ENCODE measurements around the gene CBL.
"Not testable (repeated sequence)": the region's sequence is repeated elsewhere in the genome, so short reads cannot be mapped to it uniquely, and the experiment has no call there.

CBL gene

GRCh38 chr11:119205574-119206510 lies at the start of gene CBL:
TSS of gene CBL (plus strand) at chr11:119206339. CDS start at chr11:119206418, 79 bp downstream.
- DNase-seq (ENCODE audit: low spot score): peak; percentile 97

- DNase-seq (ENCODE audit: low spot score): no peak
Observed at GRCh38 chr11:119156496-119156895, 49.6 kb upstream of the CBL start.

GRCh38 chr11:119157063-119157462 lies 49.1 kb upstream of the CBL start:
- DNase-seq (ENCODE audit: low spot score): no peak

- DNase-seq (ENCODE audit: low spot score): no peak
Observed at GRCh38 chr11:119158467-119158866, 47.7 kb upstream of the CBL start.

- no peak for DNase-seq (ENCODE audit: low spot score)
Observed at GRCh38 chr11:119160151-119160550, 46.0 kb upstream of the CBL start.

GRCh38 chr11:119161871-119162270 lies 44.3 kb upstream of the CBL start:
- DNase-seq (ENCODE audit: low spot score): no peak

- no peak for DNase-seq (ENCODE audit: low spot score)
Observed at GRCh38 chr11:119166368-119167076, 39.6 kb upstream of the CBL start.

- not testable (repeated sequence) for DNase-seq (ENCODE audit: low spot score)
Observed at GRCh38 chr11:119167077-119167458, 39.1 kb upstream of the CBL start.

GRCh38 chr11:119167933-119168332 lies 38.2 kb upstream of the CBL start:
- DNase-seq (ENCODE audit: low spot score): no peak

GRCh38 chr11:119168471-119169281 lies 37.5 kb upstream of the CBL start, which contains the start of gene NLRX1:
TSS of gene NLRX1 (plus strand) at chr11:119168725. CDS start at chr11:119171404, 2,679 bp downstream.
- DNase-seq (ENCODE audit: low spot score): peak; percentile 93

GRCh38 chr11:119169282-119169719 lies 36.8 kb upstream of the CBL start:
- DNase-seq (ENCODE audit: low spot score): peak; percentile 42

GRCh38 chr11:119172513-119172912 lies 33.6 kb upstream of the CBL start:
- DNase-seq (ENCODE audit: low spot score): no peak

GRCh38 chr11:119173453-119173852 lies 32.7 kb upstream of the CBL start:
- DNase-seq (ENCODE audit: low spot score): no peak

GRCh38 chr11:119175493-119176077 lies 30.6 kb upstream of the CBL start:
- no peak for DNase-seq (ENCODE audit: low spot score)

- DNase-seq (ENCODE audit: low spot score): no peak
Observed at GRCh38 chr11:119178166-119178680, 27.9 kb upstream of the CBL start.

GRCh38 chr11:119179342-119179741 lies 26.8 kb upstream of the CBL start:
- DNase-seq (ENCODE audit: low spot score): no peak

GRCh38 chr11:119179983-119180382 lies 26.2 kb upstream of the CBL start:
- no peak for DNase-seq (ENCODE audit: low spot score)

- no peak for DNase-seq (ENCODE audit: low spot score)
Observed at GRCh38 chr11:119180729-119181676, 25.1 kb upstream of the CBL start.

- DNase-seq (ENCODE audit: low spot score): no peak
Observed at GRCh38 chr11:119181677-119182412, 24.3 kb upstream of the CBL start.

GRCh38 chr11:119184399-119184798 lies 21.7 kb upstream of the CBL start:
- DNase-seq (ENCODE audit: low spot score): not testable (repeated sequence)
